EH (cell line): ENCODE measurements around the gene RBMS3.
"Not testable (repeated sequence)": the region's sequence is repeated elsewhere in the genome, so short reads cannot be mapped to it uniquely, and the experiment has no call there.

Experiments used
- DNase-seq: peaks from one replicate; pipeline ENCODE4 v3.0.0-alpha.2; 2015; ENCODE audit warnings: low read depth

Gene RBMS3

GRCh38 chr3:29777869-29778268 lies 497.0 kb downstream of the RBMS3 start:
- DNase-seq, result no peak

DNA sequence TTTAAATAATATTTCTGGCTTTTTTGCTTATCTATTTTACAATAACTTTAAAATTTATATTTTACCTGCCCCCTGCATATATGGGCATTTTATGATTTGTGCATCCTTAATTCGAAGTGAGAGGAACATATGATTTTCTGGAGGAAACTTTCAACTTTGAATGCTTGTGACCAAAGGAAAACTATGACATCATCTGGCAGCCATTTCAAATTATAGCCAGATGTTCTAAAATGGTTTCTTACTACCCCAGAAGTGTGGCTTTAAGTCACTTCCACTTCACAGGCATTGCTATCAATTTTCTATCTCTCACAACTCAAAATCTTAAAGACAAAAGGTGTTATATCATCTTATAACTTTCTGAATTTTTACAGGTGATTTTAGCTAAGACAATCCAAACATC lies 508.8 kb downstream of the RBMS3 start:
- peak; percentile 27 for DNase-seq

GRCh38 chr3:29796808-29797207 lies 515.9 kb downstream of the RBMS3 start:
- DNase-seq, result no peak

- DNase-seq, result no peak
Measured at GRCh38 chr3:29802057-29802456, 521.2 kb downstream of the RBMS3 start.

DNA sequence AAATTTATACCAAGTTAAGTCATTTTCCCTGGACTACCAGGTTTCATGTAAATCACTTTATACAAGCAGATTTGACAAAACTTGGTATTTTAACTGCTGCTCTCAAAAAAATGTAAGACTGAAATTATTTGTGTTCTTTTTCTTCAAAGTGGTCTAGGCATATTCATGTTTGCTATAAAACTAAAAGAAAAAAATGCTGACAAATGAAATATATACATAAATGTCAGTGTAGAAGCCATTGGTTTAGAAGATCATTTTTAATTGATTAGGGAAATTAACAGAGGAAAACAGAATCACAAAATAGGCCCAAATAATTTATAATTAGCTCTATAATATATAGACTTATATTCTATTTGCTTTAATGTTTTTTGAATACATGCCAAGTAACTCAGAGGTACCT lies 523.2 kb downstream of the RBMS3 start:
- no peak for DNase-seq

GRCh38 chr3:29805757-29806156 lies 524.9 kb downstream of the RBMS3 start:
- DNase-seq, result peak; percentile 35

DNA sequence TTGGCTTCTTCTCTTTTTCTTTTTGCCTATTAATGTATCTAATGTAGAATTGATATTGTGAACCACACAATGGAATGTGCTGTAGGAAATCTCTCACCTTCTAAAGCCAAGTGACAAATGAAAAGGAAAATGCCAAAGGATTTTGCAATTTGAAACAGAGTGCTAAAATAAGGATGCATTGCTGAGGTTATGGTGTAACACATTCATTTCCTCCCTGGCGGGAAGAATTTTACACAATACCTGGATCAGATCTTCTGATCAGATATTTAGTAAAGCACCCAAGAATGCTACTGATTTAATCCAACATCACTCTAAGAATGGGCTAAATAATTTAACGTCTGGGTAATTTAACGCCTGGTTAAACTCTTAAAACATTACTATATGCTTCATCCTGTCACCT lies 527.5 kb downstream of the RBMS3 start:
- not testable (repeated sequence) for DNase-seq

DNA sequence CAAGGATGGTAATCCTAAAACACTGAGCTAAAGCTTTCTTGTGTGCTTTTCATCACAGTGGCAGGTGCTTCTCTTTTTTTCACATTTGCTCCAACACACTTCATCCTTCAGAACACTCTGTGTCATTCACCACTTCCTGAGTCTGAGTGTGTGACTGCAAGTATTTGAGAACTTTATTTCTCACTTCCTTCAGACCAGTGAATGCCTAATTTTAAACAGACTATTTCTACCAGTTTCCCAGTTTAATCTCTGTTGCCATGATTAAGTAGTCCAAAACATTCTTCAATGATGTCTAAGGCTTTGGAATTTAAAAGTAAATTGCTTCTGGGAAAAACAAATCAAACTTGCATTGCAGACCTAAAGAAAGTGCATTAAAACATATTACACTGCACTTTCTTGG lies 541.2 kb downstream of the RBMS3 start:
- peak; percentile 88 for DNase-seq

DNA sequence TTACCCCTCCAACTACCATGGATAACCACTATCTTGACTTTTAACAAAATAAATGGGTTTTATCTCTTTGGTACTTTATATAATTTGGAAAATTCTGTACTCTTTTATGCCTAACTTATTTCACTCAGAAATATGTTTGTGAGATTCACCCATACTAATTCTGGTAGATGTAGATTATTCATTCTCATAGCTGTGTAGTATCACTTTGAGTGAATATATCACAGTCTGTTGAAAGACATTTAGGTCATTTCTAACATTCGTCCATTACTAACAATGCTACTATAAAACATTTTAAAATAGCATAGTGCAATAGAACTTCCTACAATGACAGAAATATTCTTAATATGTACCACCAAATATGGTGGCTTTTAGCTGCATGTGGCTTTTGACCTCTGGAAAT lies 542.4 kb downstream of the RBMS3 start:
- no peak for DNase-seq

- DNase-seq, result no peak
Measured at GRCh38 chr3:29826712-29827111, 545.8 kb downstream of the RBMS3 start.

DNA sequence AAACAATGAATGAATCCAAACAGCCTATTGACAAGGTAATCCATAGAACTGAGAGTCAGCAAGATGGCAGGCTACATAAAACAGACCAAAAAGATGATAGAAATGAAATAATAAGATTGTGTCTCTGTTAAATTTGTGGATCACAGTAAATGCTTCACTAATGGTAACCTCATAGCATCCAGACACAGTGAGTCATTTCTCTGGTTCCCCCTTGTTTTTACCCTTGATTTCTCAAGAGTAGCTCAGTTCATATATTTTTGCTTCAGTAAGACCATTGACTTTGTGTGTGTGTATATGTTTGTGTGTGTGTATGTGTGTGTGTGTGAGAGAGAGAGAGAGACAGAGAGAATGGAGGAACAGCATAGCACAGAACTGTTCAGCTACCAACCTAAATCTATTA lies 546.9 kb downstream of the RBMS3 start:
- DNase-seq, result peak; percentile 39

- no peak for DNase-seq
Measured at GRCh38 chr3:29829340-29829739, 548.5 kb downstream of the RBMS3 start.

DNA sequence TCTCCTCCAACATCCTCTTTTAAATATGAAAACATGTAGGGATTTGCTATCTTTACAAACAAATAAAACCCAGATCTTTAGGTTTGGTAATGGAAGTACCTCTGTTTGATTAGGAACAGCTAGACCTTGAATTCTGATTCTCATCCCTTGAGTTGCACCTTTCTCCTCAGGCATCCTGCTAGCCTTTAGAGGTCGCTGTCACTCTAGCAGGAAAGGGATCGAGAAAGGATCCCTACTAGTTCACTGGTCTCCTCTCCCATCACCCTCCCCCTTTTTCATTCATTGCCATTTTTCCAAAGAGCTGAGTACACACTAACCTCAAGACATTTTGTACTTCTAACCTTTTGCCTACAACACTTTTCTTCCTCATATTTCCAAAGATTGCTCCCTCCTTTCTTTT lies 569.8 kb downstream of the RBMS3 start:
- DNase-seq, result no peak

DNA sequence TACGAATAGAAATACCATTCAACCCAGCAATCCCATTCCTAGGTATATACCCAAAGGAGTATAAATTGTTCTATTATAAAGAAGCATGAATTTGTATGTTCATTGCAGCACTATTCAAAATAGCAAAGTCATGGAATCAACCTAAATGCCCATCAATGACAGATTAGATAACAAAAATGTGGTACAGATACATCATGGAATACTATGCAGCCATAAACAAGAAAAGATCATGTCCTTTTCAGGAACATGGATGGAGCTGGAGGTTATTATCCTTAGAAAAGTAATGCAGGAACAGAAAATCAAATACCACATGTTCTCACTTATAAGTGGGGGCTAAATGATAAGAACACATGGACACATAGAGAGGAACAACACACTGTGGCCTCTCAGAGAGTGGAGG lies 571.9 kb downstream of the RBMS3 start:
- DNase-seq, result no peak

DNA sequence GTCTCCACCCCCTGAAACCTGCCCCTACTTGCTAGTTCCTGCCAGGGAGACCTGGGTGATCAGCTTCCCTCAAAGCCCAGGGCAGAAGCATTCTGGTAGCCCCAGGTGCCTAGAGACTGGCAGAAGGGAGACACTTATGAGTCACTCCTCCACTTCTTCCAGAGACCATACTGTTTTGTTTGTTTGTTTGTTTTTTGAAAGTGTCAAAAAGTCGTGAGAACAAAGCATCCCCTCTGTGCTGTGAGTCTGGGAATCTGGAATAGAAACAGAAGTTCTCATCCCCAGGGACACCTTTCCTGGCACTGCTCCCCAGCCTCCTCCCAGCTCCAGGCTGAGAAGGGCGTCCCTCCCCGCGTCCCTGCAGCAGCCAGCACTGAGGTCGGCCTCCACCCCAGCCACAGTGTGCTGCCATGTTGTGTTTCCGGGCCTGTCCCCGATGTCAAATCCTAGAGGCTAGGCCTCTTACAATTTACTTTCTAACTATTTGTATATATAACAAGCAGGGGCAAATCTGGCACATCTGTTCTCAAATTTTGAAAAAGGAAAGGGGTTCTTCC lies 573.0 kb downstream of the RBMS3 start:
- DNase-seq, result no peak

GRCh38 chr3:29854821-29855220 lies 574.0 kb downstream of the RBMS3 start:
- no peak for DNase-seq

GRCh38 chr3:29859726-29860270 lies 578.9 kb downstream of the RBMS3 start:
- no peak for DNase-seq

DNA sequence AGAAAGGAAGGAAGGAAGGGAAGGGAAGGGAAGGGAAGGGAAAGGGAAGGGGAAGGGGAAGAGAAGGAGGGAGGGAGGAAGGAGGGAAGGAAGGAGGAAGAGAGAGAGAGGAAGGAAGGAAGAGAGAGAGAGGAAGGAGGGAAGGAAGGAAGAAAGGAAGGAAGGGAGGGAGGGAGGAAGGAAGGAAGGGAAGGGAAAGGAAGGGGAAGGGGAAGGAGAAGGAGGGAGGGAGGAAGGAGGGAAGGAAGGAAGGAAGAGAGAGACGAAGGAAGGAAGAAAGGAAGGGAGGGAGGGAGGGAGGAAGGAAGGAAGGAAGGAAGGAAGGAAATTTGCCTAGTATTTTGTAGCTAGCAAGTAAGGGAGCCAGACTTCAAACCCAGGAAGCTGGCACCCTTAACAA lies 583.9 kb downstream of the RBMS3 start:
- no peak for DNase-seq

- DNase-seq, result no peak
Measured at GRCh38 chr3:29868543-29869101, 587.8 kb downstream of the RBMS3 start.

GRCh38 chr3:29870136-29870535 lies 589.3 kb downstream of the RBMS3 start:
- DNase-seq, result no peak

GRCh38 chr3:29871087-29871486 lies 590.2 kb downstream of the RBMS3 start:
- no peak for DNase-seq

- no peak for DNase-seq
Measured at GRCh38 chr3:29880809-29881208, 599.9 kb downstream of the RBMS3 start.

GRCh38 chr3:29887451-29887850 lies 606.6 kb downstream of the RBMS3 start:
- peak; percentile 70 for DNase-seq

DNA sequence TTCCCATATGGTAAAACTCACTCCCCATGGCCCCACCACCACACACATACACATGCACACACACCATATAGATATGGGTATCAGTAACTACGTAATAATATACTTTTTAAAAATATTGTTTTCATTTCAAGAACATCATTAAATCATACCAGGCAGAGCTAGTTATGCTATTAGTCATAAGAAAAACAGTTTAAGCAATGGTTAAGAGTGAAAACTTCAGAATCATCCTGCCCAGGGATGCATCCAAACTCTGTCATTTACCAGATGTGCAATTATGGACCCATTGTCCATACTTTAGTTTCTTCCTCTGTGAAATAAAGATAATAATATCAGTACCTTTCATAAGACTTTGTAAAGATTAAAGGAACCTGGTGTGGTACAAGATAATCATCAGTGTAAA lies 608.3 kb downstream of the RBMS3 start:
- DNase-seq, result peak; percentile 65
